ENCODE data around the gene SUMO4.
A peak's percentile ranks its signal among the peaks of the same experiment; 100 is the strongest.
"Not testable (repeated sequence)": the region's sequence is repeated elsewhere in the genome, so short reads cannot be mapped to it uniquely, and the experiment has no call there.

The SUMO4 gene

DNA sequence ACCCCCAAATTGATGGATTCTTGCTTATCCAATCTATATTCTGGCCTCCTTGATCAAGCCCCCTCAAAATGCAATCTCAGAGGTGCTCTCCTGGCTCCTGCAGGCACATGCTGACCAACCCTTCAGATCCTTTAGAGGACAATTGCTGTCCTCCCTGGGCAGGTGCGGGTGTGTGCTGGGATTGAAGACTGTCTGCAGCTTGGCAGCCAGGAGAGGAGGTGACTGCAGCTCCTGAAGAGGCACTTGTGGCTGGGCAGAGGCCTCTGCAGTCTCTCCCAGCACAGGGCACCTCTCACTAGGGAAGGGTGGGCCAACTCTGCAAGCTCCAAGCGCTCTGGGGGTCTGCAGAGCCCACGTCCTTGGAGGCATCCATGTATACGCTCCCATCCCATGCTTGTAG is 28.5 kb downstream of the SUMO4 start:
- no peak overlapping the region for H3K27ac ChIP-seq
- no peak overlapping the region for H3K4me3 ChIP-seq

GRCh38 chr6:149429427-149430360 is 29.6 kb downstream of the SUMO4 start:
- Histone ChIP-seq H3K27ac (no peak overlapping the region), H3K4me3 (no peak overlapping the region)

DNA sequence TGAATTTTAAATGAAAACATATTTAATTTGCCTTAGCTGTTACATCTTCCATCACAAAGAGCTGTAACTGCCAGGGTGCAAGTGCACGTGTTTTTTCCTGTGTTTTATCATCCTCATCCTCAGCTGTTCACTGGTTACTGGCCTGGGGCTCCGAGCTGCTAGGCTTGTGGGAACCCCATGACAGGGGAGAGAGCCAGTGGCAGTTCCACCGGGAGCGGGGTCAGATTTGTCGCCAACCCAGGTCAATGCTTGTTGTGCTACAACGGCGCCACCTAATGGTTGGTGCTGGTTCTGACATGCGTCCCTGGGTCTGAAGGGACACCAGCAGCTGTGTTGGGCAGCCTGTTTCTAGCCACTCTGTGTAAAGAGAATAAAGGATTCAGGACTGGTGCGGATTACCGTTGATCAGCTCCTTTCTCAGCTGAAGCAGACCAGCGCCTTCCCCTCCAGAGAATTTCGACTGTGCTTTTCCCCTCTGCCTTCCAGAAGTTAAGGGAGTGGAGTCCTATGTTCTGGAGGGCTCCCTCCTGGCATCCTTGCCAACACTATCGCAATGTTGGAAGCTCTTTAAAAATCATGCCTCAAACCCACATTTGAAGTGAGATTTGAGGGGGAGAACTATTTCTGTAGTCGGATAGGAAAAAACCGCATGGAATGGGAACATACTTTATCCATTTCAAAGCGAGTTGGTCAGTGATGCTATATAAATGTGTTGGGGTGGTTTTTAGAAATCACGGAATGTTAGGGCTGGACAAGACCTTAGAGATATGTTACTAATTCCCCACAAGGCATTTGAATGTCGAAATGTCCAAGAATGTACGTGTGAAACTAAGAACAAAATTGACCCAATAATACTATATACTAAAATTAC is 32.1 kb downstream of the SUMO4 start:
- no peak overlapping the region for H3K4me3 ChIP-seq

DNA sequence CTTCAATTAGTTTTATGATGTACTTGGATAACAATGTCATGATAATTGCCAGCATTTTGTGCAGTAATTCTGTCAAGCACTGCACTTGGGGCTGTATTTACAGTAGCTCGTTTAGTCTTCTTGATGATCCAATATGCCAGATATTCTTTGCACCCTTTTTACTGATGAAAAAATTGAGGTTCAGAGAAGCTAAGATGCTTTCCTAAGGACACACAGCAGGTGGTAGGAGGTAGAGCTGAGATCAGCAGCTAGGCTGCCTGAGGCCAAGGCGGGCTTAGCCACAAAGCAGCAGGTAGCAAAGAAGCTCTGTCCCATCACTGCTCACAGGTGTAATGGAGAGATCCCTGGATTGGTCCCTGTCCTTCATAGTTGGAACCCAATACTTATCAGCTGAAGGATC is 33.3 kb downstream of the SUMO4 start:
- Histone ChIP-seq H3K27ac (peak overlapping the region in 1 of 21 experiments; percentile 40), H3K4me3 (no peak overlapping the region)

More for the DNA sequence above, 32.1 kb downstream of the SUMO4 start:
- H3K27ac ChIP-seq, result peak overlapping the region in 6 of 21 experiments; percentile 30 to 62 (median 45)

GRCh38 chr6:149433881-149434280 is 33.8 kb downstream of the SUMO4 start:
- Histone ChIP-seq H3K27ac (peak overlapping the region in 1 of 21 experiments; percentile 40), H3K4me3 (no peak overlapping the region)

DNA sequence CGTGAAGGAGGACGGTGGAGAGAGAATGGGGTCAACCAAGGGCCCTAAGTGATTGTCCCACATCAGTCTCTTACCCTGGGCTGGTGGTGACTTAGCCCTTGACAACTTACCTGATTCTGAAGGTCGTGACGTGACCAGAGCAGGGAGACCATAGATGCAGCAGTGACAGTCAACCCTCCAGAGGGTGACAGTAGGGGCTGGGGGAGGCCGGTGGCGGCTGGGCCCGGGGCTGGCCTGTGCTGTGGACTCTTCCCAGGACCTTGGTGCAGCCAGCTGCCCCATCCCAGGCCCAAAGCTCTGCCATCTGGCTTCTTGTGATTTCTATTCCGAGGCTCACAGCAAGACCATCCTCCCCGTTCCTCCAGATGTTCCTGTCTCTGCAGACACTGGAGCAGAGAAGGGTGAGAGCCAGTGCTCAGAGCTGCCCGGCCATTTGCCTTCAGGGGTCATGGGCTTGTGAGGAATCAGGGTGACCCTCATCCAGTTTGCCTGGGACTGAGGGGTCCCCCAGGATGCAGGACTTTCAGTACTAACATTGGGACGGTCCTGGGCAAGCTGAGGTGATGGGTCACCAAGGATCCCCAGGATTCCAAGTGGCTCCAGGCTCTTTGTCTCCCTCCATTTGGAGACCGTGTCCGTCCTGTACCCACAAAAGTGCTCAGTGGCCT is 36.0 kb downstream of the SUMO4 start:
- H3K27ac ChIP-seq, result no peak overlapping the region
- no peak overlapping the region for H3K4me3 ChIP-seq

- Histone ChIP-seq H3K4me3 (no peak overlapping the region), H3K27ac (no peak overlapping the region)
These were observed 36.6 kb downstream of the SUMO4 start for GRCh38 chr6:149436647-149437046.

DNA sequence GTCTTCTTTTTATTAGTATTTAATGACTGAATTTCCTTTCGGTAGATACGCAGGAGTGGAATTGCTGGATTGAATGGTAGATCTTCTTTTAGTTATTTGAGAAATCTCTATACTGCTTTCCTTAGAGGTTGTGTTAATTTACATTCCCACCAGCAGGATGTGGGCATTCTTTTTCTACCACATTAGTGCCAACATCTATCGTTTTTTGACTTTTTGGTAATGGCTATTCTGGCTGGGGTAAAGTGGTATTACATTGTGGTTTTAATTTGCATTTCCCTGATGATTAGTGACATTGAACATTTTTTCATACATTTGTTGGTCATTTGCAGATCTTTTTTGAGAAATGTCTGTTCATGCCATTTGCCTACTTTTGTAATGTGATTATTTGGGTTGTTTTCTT is 37.1 kb downstream of the SUMO4 start:
- H3K4me3 ChIP-seq, result no peak overlapping the region

DNA sequence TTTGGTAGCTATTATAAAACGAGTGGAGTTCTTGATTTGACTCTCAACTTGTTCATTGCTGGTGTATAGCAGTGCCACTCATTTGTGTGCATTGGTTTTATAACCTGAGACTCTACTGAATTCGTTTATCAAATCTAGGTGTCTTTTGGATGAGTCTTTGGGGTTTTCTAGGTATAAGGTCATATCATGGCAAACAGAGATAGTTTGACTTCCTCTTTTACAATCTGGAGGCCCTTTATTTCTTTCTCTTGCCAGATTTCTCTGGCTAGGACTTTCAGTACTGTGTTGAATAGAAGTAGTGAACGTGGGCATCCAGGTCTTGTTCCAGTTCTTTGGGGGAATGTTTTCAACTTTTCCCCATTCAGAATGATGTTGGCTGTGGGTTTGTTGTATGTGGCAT is 38.8 kb downstream of the SUMO4 start:
- H3K27ac ChIP-seq, result no peak overlapping the region
- H3K4me3 ChIP-seq, result no peak overlapping the region

More for the DNA sequence above, 37.1 kb downstream of the SUMO4 start:
- no peak overlapping the region for H3K27ac ChIP-seq

GRCh38 chr6:149439626-149440025 is 39.6 kb downstream of the SUMO4 start:
- no peak overlapping the region for H3K27ac ChIP-seq
- H3K4me3 ChIP-seq, result no peak overlapping the region

DNA sequence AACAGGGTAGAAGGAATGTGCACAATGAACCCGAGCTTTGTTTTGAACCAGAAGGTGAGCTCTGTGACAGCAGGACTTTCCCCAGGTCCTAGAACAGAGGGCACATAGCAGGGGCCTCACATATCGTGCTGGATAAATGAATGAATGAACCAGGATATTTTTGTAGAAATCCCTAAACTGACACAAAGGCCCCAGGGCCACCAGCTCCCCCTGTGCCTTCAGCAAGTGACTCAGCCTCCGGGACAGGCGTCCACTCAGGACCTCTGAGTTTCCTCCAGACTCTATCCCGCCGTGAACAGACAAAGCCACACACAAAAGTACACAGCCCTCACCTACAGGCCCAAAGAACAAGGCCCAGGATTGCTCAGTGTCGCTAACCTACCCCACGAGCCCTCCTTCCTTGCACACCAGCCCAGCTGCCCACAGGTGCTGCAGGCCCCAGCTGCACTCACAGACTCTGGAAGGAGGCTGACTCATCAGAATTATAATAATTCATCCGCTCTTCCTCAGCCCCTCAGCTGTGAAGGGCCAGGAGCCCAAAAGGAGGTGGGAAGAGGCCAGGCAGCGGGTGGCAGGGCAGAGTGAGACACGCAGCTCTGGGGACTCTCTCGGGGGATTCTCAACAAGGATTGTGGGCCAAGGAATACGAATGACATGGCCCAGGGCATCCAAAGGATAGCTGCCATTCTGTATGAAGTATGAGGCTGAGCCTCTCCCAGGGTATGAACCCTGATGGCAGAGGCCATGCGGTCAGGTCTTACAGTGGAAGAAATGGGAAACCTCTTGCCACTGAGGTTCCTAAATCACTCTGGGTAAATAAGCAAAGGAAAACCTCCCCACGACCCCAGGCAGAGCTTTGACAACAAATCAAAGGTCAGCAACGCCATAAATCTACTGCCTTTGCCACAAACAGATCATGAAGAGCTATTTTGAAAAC is 40.9 kb downstream of the SUMO4 start:
- Histone ChIP-seq H3K27ac (no peak overlapping the region), H3K4me3 (no peak overlapping the region)

DNA sequence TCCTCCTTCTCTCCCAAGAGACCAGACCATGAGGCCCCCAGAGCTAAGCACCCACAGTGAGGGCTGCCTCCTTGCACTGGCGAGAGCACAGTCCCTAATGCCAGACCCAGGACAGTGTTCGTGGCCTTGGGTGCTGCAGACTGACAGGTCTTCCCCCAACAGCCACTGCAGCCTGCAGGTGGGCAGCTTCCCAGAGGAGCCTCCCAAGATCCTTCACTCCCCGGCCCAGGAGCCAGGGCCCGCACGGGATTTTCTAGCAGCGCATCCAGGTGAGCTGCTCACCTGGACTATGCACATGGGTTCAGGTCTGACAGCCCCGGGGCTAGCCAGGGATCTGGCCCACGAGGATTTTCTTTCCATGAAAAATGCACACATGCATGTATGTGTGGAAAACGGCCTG is 41.7 kb downstream of the SUMO4 start:
- H3K27ac ChIP-seq, result no peak overlapping the region
- no peak overlapping the region for H3K4me3 ChIP-seq

DNA sequence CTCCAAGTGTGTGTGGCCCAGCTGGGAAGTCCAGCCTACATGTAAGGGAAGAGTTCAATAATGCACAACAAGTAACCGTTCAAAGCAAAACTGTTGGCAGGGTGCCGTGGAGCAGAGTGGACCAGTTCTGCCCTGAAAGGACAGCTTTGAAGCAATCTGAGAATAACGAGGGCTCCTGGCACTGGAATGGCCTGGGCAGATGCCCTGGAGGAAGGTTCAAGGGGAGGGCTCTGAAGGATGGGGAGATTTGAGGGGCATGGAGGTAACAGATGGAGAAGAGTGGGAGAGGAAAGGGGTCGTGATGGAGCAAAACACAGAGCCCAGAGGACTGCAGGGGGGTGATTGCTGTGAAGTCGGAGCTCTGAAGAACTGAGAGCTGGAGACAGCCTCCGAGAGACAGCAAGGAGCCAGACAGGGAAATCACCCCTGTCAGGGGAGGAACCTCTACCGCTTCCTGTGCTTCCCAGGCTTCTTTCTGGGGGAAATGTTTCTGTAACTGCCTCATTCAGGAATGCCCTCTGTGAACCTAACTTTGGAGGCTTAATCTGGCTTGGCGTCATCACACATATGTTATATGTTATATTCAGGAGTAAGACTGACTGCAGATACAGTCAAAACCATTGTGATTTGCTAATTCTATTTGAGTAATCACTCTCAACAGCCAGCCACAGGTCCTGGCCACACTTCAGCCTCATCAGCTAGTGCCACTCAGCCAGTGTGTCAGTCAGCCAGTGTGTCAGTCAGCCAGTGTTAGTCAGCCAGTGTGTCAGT is 43.5 kb downstream of the SUMO4 start:
- no peak overlapping the region for H3K27ac ChIP-seq

GRCh38 chr6:149444360-149445094 is 44.5 kb downstream of the SUMO4 start:
- not testable (repeated sequence) for H3K4me3 ChIP-seq, H3K27ac ChIP-seq

More for the DNA sequence above, 43.5 kb downstream of the SUMO4 start:
- H3K4me3 ChIP-seq, result no peak overlapping the region

DNA sequence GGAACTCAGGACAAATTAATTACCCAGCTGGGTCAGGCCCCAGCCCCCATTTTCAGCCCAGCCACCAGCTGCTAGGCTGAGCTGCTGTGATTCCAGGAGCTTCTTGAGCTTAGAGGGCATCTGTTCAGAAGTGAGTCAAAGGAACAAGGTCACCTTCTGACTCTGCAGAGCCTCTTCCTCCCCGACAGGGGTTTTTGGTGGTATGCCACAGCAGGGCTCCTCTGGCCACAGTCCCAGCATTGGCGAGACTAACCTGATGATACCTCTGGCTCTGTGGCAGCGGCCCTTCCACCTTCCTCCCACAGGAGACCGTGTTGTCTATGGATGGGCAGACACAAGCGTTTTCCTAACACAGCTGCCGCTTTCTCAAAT is 45.0 kb downstream of the SUMO4 start:
- no peak overlapping the region for H3K4me3 ChIP-seq
- H3K27ac ChIP-seq, result no peak overlapping the region

DNA sequence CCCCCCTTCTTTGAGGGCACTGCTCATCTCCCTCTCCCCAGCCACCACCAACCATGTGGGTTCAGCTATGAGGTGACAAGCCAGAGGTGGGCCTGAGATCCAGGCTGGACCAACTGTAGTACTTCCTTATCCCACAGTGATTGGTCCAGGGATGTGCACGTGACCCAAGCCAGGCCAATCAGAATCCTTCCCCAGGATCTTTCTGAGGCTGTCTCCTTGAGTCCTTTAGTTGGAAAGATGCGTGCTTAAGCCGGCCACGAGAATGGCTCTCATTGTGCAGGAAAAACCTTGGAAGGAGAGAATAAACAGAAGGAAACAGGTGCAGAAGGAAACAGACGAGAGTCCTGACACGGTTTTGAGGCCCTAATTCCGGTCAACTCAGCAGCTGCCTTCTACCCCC is 45.5 kb downstream of the SUMO4 start:
- Histone ChIP-seq H3K4me3 (no peak overlapping the region), H3K27ac (no peak overlapping the region)

- Histone ChIP-seq H3K27ac (no peak overlapping the region), H3K4me3 (no peak overlapping the region)
These were observed 46.8 kb downstream of the SUMO4 start for GRCh38 chr6:149446791-149447376.
